DMS114 treated with DMSO at 0.1 percent for 48 hours (cell line): ENCODE results near the gene DLX6.
A peak's percentile ranks its signal among the peaks of the same experiment; 100 is the strongest.

ENCODE experiments used
- DNase-seq: peaks from one replicate; lab custom pipeline; 2025; ENCODE audit not compliant: unreplicated experiment; lab: John Stamatoyannopoulos, UW

Gene DLX6

GRCh38 chr7:96995406-96996110 lies 9.8 kb upstream of the DLX6 start:
- no peak for DNase-seq

- DNase-seq, result no peak
Observed at GRCh38 chr7:96996111-96996957, 9.0 kb upstream of the DLX6 start.

GRCh38 chr7:96996958-96997511 lies 8.3 kb upstream of the DLX6 start:
- DNase-seq, result no peak

GRCh38 chr7:96997512-96998032 lies 7.8 kb upstream of the DLX6 start:
- no peak for DNase-seq

- DNase-seq, result no peak
Observed at GRCh38 chr7:96998333-96998732, 7.0 kb upstream of the DLX6 start.

- no peak for DNase-seq
Observed at GRCh38 chr7:96998744-96999143, 6.6 kb upstream of the DLX6 start.

- no peak for DNase-seq
Observed at GRCh38 chr7:97001221-97001620, 4.1 kb upstream of the DLX6 start.

GRCh38 chr7:97001656-97002554 lies 3.4 kb upstream of the DLX6 start:
- no peak for DNase-seq

- no peak for DNase-seq
Observed at GRCh38 chr7:97002555-97003261, 2.6 kb upstream of the DLX6 start.

- no peak for DNase-seq
Observed at GRCh38 chr7:97003262-97004246, 1.8 kb upstream of the DLX6 start.

- DNase-seq, result no peak
Observed at GRCh38 chr7:97004247-97005182, 838 bp upstream of the DLX6 start.

- DNase-seq, result peak; percentile 28
Observed at GRCh38 chr7:97006055-97006815, 882 bp downstream of the DLX6 start.

GRCh38 chr7:97006816-97007582 lies 1.6 kb downstream of the DLX6 start:
- DNase-seq, result no peak

GRCh38 chr7:97007583-97007861 lies 2.2 kb downstream of the DLX6 start:
- no peak for DNase-seq

- DNase-seq, result no peak
Observed at GRCh38 chr7:97008275-97008917, 3.0 kb downstream of the DLX6 start.
